Activated naive CD4-positive, alpha-beta T cell treated with Interleukin-2 at 50 U/mL for 16 hours (primary cell): ENCODE data around the gene P2RX4.
"Not testable (repeated sequence)": the region's sequence is repeated elsewhere in the genome, so short reads cannot be mapped to it uniquely, and the experiment has no call there.

ENCODE experiments used
- DNase-seq: peaks from one replicate; pipeline ENCODE4 v3.0.0-alpha.2; 2020

Gene P2RX4

GRCh38 chr12:121223292-121224285 is 13.7 kb downstream of the P2RX4 start:
- peak; percentile 53 for DNase-seq

- DNase-seq = peak; percentile 44
Measured at GRCh38 chr12:121224591-121224990, 14.7 kb downstream of the P2RX4 start.

- no peak for DNase-seq
Measured at GRCh38 chr12:121226399-121226798, 16.5 kb downstream of the P2RX4 start.

GRCh38 chr12:121226871-121227270 is 16.9 kb downstream of the P2RX4 start:
- DNase-seq = not testable (repeated sequence)

- DNase-seq = no peak
Measured at GRCh38 chr12:121227294-121227693, 17.4 kb downstream of the P2RX4 start.

- no peak for DNase-seq
Measured at GRCh38 chr12:121228919-121229665, 19.2 kb downstream of the P2RX4 start.

GRCh38 chr12:121229826-121230537 is 20.1 kb downstream of the P2RX4 start:
- peak; percentile 61 for DNase-seq

GRCh38 chr12:121230538-121230907 is 20.6 kb downstream of the P2RX4 start:
- no peak for DNase-seq

GRCh38 chr12:121232163-121232562 is 22.2 kb downstream of the P2RX4 start:
- DNase-seq = no peak

GRCh38 chr12:121232977-121233627 is 23.2 kb downstream of the P2RX4 start:
- no peak for DNase-seq

GRCh38 chr12:121233628-121234020 is 23.7 kb downstream of the P2RX4 start:
- DNase-seq = no peak

GRCh38 chr12:121236776-121237175 is 26.8 kb downstream of the P2RX4 start:
- no peak for DNase-seq

- DNase-seq = no peak
Measured at GRCh38 chr12:121237415-121237814, 27.5 kb downstream of the P2RX4 start.

GRCh38 chr12:121238086-121238485 is 28.2 kb downstream of the P2RX4 start:
- DNase-seq = no peak

GRCh38 chr12:121238604-121239350 is 28.8 kb downstream of the P2RX4 start:
- DNase-seq = no peak

- DNase-seq = no peak
Measured at GRCh38 chr12:121239351-121240061, 29.6 kb downstream of the P2RX4 start.

GRCh38 chr12:121240062-121240420 is 30.1 kb downstream of the P2RX4 start:
- DNase-seq = no peak

- DNase-seq = peak; percentile 87
Measured at GRCh38 chr12:121240484-121241101, 30.7 kb downstream of the P2RX4 start.

- no peak for DNase-seq
Measured at GRCh38 chr12:121241156-121241970, 31.4 kb downstream of the P2RX4 start.

GRCh38 chr12:121245031-121245430 is 35.1 kb downstream of the P2RX4 start:
- no peak for DNase-seq
